DMS53 treated with DMSO at 0.1 percent for 48 hours (cell line): ENCODE data around the gene SIGMAR1.

Source experiments
- DNase-seq: peaks from one replicate; lab custom pipeline; 2025; ENCODE audit not compliant: unreplicated experiment; lab: John Stamatoyannopoulos, UW

Gene SIGMAR1

DNA sequence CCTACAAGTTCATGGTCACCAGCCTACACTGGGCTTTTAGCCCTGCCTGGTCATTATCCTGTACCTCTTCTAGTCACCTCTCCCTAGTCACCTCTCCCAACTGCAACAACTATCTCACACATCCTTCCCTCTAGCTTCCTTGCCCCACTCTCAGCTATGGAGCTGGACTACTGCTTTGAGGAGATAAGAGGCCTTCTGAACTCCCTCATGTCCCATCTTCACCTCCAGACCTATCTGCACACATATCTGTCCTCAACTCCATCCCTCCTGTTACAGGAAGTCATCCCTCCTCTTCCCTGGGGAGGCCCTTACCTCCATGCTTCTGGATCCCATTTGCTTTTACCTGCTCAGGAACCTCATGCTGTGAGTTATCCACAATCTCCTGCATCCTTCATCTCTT is 31.4 kb downstream of the SIGMAR1 start:
- no peak for DNase-seq

DNA sequence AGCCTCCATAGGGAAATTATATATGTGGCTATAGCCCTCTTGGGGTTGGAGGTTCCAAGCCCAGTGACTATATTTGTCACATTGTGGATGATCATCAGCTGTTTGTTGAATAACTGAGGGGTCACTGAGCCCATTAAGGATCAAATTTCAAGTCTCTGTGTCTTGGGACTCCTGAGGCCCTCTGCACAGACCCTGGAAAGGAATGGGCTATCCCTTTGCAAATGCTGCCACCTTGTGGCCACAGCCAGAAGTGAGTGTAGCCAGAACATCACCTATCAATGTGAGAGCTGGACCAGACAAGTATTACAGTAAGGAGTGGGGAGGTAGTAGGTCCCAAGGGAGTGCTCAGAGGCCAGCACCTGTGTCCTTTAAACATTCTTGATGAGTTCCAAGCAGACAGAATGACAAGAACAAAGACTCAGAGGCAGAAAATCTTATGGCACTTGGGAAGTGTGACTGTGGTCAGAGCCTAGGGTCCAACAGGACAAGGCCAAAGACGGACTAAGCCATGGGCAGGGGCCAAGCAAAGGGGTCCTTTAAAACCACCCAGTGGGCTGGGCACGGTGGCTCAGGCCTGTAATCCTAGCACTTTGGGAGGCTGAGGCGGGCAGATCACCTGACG is 33.9 kb downstream of the SIGMAR1 start:
- DNase-seq: peak; percentile 27

DNA sequence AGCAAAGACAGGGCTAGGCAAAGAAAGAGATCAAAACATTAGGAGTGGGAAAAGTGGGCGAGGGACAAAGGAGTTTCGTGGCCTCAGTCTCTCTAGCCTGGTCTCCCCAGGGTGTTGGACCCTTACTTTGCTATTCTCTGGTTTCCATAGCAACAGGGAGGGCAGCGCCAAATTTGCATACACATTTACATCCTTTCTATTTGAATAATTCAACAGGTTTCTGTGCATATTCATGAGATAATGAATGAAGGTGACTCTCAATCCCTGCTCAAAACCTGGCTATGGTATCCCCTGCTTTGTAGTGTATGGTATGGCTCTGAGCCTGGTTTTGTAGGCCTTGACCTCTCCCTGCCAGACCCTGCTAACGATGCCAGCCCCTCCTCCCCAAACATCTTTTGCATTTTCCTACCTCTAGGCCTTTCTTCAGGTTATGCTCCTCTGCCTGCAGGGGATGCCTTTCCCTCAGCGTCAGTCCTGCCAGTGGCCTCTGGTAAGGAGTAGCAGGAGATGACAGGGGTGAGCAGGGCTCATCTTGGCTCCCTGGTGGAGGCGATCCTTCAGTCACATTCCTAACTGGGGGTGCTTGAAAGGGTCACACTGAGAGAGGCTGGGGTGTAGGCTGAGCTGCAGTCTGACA is 35.5 kb downstream of the SIGMAR1 start:
- DNase-seq: no peak

DNA sequence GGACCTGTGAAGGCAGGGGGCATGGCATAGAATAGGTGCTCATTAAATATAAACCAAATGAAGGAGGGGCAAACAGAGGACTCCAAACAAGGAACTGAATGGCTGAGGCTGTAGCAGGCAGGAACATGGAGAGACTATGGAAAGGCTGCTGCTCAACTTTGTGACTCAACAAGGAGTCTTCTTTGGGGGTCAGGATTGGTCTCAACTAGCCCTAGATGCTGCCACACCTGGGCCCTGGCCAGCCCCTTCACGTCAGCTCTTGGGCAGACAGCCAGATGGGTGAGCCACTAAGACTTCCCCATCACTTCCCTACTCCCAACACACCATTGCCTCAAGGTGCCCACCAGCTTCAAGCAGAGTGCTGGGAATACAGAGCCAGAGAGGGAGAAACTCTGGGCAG is 36.7 kb downstream of the SIGMAR1 start:
- no peak for DNase-seq

DNA sequence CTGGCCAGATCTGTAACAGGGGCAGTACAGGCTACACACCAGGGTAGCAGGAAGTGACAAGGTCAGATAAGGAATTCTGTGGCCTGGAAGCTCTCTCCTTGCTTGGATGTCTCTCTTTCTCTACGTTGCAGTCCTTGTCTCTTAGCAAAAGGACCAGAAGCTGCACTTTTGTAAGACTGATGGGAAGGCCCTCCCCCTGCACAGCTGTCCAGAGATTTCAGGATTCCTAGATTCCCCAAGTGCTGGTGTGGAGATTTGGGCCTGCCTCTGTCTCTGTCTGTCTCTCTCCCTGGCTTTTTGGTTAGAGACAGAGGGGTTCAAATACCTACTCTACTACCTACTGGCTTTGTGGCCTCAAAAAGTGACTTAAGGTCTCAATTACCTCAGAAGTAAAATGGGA is 38.0 kb downstream of the SIGMAR1 start:
- DNase-seq: no peak

DNA sequence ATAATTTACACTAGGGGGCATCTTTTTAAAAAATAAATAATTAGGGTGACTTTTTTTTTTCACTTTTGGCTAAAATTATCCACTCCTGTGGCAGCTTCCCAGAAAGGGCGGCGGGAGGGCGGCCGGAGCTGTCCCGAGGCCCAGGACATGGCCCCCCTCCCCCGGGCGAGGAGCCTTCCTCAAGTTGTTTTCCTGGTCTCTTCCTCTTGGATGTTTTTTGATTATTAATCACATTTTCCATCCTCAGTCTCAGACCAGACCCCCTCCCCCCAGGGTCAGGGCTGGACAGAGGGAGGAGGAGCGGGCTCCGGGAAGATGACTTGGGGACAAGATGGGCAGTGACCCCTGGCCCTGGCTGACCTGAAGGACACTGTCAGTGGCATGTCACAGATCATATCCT is 43.4 kb downstream of the SIGMAR1 start:
- DNase-seq: no peak

DNA sequence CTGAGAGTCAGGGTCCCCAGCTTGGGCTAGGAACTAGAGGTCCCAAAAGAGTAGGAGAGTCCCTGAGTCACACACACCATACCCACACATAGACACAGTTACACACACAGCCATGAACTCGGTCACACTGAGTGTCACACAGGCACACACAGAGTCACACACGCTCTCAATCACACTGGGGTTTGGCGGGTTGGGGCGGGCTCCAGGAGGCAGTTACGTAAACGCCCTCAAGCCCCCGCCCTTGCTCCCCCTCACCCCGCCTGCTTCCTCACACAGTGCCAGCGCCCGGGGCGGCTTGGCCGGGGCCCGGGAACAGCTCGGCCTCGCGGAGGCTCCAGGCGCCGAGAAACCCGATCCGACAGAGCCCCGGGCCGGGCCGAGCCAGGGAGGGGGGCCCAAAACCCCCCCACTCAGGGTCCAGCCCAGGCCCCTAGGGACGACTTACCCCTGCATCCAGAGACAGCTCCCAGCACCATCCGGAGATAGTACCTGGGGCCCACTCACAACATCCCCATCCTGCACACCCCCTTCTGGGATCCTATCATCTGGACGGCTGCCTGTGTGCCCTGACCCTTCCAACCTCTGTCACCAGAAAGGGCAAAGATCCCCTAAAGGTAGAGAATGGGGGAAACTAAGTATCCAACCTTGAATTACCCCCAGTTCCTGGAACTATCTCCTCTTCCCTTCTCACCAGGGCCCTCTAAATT is 44.5 kb downstream of the SIGMAR1 start:
- DNase-seq: no peak

DNA sequence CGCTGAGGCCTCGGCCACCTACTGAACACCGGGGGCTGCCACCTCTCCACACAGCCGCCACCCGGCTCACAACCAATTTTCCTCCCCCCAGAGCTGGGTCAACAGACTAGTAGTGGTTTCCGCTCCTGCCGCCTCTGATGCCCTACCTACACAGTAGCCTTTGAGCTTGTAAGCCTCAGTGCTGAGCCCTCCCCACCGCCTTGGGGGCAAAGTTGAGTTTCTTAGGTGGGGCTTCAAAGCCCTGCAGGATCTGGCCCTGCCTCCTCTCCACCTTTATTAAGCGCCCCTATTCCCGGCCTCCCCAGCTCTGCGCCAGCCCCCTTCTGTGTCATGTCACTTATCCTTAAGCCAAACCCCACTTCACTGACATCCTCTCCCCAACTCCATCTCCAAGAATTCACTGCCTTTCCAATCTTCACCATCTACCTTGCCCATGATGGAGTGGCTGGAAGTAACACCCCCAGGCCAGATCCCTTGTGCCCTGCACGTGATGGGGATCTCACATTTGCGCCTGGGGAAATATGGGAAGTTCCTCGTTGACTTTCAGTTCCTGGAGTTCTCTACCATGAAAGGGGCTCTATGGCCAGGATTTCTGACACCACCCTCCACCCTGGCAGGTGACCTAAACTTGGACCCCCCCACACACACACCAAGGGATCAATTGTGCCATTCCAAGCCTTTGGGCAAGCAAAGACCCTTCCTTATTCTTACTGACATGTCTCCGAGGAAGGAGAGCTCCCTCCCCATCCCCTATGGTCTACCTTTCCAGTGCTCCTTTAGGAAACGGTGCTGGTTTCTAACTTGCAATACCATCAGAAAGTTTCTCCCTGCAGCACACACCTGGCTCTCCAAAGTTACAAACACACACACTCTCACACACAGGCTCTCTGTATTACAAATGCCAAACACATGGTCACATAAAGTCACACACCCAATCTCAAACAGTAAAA is 45.4 kb downstream of the SIGMAR1 start:
- DNase-seq: no peak

DNA sequence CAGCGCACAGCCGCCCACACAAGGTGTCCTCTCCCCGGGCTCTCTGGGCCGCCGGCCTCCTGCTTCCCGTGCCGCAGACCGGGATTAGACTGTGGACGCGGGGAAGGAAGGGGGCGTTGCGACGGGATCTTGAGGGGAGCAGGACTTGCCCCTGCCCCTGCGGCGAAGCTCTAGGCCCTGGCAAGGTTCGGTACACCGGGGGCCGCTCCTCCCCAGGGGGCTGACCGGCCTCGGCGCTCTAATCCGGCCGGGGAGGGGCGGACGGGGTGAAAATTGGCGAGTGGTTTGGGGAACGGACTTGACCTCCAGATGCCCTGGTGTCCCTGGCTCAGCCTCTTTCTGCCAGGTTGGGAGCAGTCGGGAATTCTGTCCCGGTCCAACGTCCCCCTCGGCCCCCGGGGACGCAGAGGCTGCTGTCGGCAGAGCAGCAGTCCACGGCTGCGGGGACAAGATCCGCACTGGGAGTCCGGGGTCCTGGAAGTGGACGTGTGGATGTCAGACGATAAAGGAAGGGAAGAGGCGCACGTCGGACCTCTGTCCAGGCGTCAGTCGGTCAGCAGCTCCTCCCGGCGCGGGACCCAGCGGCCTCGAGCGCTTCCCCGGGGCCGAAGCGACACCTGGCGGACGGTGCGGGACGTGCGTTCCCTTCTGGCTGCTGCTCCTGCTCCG is 46.2 kb downstream of the SIGMAR1 start:
- peak; percentile 11 for DNase-seq

DNA sequence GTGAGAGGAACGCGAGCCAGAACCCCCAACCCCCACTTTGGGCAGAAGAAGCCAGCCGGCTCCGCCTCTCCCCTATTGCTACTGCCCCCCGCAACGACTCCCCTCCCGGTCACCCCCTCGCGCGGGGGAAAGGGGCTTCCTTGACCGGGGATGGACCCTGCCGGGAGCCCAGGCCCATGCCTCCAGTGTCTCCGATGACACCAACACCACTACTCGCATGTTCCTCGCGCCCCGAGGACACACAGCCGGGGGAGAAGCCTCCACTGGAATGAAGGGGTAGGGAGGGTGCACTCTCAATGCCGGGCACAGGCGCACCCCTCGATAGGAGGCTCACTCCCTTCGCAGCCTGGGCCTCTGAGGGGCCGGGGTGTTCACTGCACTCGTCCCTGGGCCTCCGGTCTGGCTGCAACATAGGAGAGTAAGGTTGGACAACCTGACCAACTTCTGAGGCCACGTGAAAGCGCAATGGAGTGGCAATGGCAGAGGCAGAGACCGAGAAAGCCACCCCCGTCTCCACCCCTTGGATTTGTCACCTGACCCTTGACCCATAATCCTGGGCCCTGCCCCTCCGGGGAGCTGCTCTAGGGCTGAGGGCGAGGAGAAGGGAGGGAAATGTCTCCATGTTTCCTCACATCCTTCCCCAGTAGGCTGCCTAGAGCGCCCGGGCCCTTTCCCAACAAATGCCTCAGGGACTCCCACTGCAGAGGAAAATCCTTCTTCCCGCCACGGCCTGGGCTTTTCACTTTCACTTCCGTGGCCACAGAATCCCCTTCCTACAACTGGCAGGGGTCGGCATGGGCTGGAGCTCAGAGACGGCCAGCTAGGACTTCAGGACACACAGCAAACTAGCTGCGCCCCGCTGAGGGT is 47.0 kb downstream of the SIGMAR1 start:
- peak; percentile 15 for DNase-seq

DNA sequence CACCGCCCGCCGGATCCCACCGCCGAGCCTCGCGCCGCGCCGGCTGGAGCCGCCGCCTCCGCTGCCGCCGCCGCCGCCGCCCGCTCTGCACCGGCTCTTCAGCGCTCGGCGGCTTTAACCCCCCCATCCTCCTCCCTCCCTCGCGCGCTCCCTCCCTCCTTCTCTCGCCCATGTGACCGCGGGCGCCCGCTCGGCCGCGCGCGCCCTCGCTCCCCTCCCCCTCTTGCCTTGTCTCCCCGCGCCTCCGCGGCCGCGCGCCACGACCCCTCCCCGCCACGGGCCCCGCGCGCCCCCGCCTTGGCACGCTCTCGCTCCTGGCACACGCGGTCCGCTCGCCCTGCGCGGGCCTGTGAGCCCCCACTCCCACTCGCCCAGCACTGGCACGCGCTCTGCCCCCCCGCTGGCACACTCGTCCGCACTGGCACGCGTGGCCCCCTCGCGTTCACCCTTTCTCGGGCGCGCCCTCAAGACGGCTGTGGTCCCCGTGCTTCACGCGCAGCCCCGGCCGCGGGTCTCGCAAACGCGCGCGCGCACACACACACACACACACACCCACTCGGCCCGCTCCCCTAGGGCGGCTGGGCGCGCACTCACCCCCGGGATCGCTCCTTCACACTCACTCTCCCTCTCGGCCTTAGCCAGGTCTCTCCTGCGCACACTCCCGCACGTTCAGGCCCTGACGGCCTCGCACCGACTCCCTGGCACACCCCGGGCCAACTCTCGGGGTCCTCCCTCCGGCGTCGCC is 47.8 kb downstream of the SIGMAR1 start, which contains the start of gene CNTFR:
CNTFR (minus strand) TSS at position 89 of the 745 bp plus-strand sequence. CDS start 20,743 bp downstream, outside the sequence.
- DNase-seq: no peak

DNA sequence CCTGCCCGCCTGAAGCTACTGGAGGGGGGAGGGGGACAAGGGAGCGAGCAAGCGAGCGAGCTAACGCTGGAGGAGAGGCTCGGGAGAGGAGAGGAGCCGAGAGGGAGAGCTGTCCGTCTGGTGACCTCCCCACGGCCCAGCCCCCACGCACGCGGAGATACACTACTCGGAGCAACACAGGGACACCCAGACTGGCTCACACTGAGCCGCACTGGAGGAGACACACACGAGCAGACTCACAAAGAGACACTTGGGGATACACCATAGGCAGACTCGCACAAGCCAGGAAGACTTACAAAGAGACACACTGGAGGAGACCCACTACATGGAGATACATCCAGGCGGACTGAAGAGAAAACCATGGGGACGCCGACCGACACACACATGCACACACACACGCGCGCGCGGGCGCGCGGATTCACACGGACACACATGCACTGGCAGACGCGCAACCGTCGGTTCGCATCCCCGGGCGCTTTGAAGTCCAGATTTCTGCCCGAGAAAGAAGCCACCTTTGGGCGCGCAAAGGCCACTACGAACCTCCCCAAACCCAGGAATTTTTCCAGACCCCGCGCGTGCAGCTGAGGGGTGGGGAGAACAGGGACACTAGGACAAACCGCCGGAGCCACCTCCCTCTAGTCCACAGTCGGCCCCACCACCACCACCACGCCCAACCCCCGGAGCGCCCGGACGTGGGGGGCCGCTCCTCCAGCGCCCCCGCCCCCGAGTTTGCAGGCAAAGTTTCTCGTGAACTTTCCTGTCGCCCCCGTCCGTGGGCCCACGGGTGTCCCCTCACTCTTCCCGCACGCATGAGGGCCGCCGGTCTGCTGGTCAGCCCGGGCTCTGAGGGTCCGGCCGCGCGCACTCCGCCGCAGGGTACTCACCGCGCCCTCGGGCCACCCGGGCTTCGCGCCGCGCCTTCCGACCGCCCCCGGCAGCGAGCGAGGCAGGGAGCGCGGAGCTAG is 48.6 kb downstream of the SIGMAR1 start:
- DNase-seq: no peak

DNA sequence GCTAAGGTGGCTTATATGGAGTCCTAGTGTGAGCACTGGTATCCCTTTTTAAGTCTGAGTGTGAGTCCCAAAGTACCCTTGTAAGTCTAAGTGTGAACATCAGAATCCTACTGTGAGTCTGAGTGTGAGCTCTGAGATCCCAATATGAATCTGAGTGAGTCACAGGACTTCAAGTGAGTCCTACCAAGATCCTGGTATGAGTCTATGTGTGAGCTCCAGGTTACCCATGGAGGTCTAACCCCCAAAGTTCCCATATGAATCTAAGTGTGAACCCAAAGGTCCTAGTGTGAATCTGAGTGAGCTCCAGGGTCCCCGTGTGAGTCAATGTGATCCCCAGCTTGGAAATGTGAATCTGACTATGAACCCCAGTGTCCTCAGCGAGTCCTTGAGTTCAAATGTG is 50.3 kb downstream of the SIGMAR1 start:
- DNase-seq: no peak

DNA sequence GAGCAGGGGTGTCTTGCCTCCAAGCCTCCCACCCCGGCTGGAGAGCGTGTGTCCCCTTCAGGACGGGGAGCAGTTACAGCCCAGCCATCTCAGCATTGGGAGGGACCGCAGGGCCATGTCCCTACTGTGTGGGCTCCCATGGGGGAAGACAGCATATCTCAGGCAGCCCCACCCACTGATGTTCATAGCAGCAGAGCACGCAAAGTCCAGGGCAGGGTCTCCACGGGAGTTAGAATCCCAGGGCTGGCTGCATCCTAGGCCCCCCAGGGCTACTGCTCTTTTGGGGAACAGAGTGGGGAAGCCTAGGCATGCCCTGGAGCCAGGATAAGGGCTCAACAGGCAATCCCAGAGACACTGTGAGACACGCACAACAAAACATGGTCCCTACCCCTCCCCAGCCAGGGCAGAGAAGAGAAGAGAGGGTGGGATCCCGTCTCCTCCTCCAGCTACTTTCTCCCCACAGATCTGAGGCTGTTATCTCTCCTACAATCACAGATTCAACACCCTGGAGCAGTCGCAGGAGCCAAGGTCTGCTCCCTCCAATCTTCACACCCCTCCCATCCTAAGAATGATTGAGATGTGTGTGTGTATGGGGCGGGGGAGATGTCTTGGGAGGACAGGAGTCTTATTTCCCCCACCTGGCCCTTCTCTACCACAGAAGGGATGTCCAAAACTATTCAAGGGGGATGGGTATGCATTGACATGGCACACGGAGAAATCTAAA is 51.5 kb downstream of the SIGMAR1 start:
- DNase-seq: no peak

DNA sequence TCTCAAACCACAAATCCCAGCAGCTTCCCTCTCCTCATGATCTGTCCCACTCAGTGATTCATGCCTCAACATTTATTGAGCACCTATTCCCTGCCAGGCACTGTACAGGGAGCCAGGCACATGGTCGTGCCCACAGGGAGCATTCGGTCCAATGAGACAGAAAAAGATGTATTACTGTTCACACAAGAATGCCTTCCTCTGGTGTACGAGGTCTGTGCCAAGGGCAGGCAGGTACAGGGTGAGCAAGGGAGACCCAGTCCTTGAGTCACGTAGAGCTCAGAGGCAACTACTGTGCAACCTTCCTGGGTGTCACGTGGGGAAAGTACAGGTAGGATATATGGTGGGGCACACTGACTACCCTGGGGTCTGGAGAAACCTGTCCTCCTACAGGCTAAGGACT is 52.6 kb downstream of the SIGMAR1 start:
- no peak for DNase-seq
